HepG2 (cell line): ENCODE measurements around the gene ESF1.

Experiments
- BHLHE40 ChIP-seq: IDR thresholded peaks from 2 replicates; pipeline ENCODE4 v1.6.1; 2011; ENCODE audit warnings: low read length, improper control_type of control experiment
- EZH2 ChIP-seq: conservative IDR thresholded peaks from 2 replicates; pipeline ENCODE4 v1.6.1; 2012; ENCODE audit warnings: mild to moderate bottlenecking, low read depth, low read length, moderate library complexity
- SP4 ChIP-seq: sonication (generic); formaldehyde crosslinking; IDR thresholded peaks from 2 replicates; pipeline ENCODE4 v1.8.1; 2023; ENCODE audit warnings: mild to moderate bottlenecking, missing genetic modification reagents
- YY1 ChIP-seq: IDR thresholded peaks from 2 replicates; pipeline ENCODE4 v1.6.1; 2011; ENCODE audit warnings: low read length, low read depth, moderate library complexity, mild to moderate bottlenecking; ENCODE audit not compliant: insufficient read depth, insufficient replicate concordance
- TF ChIP-seq, protein P1 (sequence below): sonication (generic); formaldehyde crosslinking; IDR thresholded peaks from 2 replicates; pipeline ENCODE4 v1.5.0; 2020; ENCODE audit warnings: mild to moderate bottlenecking, missing genetic modification reagents, moderate library complexity

DNA sequence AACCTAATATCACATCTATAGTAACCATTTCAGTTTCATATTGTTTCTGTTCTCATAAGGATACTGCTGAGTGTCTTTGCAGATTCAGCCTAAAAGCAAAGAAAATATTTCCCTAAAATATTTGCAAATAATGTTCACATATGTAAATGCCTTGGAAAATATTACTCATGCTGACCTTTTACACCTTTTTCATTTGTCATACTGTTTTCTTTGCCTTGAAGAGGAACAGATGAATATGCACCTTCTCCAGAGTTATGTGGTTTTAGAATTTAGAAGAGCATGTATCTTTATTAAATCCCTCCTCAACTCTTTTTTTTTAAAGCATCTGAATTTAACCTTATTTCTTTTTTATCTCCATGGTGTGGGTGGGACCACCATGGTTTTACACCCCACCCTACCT, 32.6 kb upstream of the ESF1 start:
- no peak for TF ChIP-seq EZH2
- no peak for TF ChIP-seq SP4
- TF ChIP-seq BHLHE40 = no peak
- TF ChIP-seq, protein P1, sequence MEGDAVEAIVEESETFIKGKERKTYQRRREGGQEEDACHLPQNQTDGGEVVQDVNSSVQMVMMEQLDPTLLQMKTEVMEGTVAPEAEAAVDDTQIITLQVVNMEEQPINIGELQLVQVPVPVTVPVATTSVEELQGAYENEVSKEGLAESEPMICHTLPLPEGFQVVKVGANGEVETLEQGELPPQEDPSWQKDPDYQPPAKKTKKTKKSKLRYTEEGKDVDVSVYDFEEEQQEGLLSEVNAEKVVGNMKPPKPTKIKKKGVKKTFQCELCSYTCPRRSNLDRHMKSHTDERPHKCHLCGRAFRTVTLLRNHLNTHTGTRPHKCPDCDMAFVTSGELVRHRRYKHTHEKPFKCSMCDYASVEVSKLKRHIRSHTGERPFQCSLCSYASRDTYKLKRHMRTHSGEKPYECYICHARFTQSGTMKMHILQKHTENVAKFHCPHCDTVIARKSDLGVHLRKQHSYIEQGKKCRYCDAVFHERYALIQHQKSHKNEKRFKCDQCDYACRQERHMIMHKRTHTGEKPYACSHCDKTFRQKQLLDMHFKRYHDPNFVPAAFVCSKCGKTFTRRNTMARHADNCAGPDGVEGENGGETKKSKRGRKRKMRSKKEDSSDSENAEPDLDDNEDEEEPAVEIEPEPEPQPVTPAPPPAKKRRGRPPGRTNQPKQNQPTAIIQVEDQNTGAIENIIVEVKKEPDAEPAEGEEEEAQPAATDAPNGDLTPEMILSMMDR (CRISPR knock-in tag) = no peak
- no peak for TF ChIP-seq YY1
